GM12864 (cell line): ENCODE results near the gene ANKRD44.

Source experiments
- DNase-seq: peaks from one replicate; pipeline ENCODE4 v3.0.0-alpha.2; 2011; ENCODE audit warnings: low read depth
- H3K4me3 ChIP-seq: 2 replicates; pipeline ENCODE4 v1.5.1; 2011; ENCODE audit warnings: mild to moderate bottlenecking, low read depth, low read length, control low read depth
- TF ChIP-seq, protein P1 (sequence below): IDR thresholded peaks from 2 replicates; pipeline ENCODE4 v1.5.1; 2011; ENCODE audit warnings: low read depth, mild to moderate bottlenecking, moderate library complexity, low read length, control low read depth, inconsistent platforms; ENCODE audit errors: missing control alignments

The ANKRD44 gene

DNA sequence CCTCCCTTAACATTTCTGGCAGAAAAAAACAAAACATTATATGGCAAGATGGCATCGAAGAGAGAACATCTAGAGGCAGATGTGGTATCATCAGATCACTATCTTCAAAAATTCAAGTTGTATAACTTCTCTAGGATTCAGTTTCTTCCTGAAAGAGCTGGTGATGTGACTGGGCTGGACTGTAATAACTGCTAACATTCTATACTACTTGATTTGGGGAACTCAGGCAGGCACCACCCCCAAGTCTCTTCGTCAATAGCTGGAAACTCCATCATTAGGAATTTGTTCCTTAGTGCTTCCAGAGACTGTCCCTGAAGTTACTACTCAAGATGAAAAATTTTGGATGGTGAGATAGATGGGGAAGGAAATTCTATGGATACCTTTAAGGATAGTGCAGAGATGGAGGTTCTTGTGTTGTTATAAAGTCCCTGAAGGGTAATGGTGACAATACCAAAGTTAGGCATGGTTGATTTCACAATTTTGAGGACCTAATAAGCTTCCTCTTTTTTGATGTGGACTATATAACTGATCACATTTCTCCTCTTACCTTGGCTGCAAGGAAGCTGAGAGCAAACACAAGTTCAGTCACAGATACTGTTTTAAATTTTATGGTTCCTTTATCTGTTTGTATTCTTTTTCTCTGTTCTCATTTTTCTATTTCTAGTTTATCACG, 324.9 kb downstream of the ANKRD44 start:
- no peak overlapping the region for H3K4me3 ChIP-seq
- TF ChIP-seq, protein P1, sequence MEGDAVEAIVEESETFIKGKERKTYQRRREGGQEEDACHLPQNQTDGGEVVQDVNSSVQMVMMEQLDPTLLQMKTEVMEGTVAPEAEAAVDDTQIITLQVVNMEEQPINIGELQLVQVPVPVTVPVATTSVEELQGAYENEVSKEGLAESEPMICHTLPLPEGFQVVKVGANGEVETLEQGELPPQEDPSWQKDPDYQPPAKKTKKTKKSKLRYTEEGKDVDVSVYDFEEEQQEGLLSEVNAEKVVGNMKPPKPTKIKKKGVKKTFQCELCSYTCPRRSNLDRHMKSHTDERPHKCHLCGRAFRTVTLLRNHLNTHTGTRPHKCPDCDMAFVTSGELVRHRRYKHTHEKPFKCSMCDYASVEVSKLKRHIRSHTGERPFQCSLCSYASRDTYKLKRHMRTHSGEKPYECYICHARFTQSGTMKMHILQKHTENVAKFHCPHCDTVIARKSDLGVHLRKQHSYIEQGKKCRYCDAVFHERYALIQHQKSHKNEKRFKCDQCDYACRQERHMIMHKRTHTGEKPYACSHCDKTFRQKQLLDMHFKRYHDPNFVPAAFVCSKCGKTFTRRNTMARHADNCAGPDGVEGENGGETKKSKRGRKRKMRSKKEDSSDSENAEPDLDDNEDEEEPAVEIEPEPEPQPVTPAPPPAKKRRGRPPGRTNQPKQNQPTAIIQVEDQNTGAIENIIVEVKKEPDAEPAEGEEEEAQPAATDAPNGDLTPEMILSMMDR, result no peak
- no peak for DNase-seq

DNA sequence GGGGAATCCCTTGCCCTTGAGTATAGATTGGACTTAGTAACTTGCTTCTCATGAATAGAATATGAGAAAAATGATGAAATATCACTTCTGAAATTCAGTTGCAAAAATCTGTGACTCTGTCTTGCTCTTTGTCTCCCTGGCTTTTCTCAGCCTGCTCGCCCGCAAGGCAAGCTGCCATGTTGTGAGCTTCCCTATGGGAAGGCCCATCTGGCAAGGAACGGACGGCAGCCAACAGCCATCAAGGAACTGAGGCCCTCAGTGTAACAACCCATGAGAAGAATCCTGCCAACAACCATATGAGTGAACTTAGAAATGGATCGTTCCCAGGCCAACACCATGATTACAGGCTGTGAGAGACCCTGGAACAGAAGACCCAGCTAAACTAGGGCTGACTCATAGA, 325.7 kb downstream of the ANKRD44 start:
- no peak overlapping the region for H3K4me3 ChIP-seq
- TF ChIP-seq, protein P1, result no peak
- no peak for DNase-seq

DNA sequence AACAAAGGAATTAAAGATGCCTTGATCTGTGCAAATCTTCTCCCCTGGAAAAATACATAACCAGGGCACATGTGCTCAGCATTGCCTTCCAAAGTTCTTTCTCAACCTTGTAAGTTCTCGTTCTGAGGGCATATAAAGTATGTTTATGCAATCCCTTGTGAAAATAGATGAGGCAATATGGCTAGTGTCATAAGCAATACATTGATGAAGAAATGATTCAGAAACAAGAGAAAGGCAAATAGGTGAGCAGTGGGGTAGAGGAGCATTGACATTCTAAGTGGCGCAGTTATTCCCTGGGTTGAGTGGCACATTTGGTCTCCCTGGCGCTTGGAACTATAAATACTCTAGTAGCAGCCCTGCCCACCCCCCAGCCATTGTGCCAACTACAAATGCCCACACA, 326.6 kb downstream of the ANKRD44 start:
- H3K4me3 ChIP-seq, result no peak overlapping the region
- DNase-seq, result no peak
- TF ChIP-seq, protein P1, result no peak

DNA sequence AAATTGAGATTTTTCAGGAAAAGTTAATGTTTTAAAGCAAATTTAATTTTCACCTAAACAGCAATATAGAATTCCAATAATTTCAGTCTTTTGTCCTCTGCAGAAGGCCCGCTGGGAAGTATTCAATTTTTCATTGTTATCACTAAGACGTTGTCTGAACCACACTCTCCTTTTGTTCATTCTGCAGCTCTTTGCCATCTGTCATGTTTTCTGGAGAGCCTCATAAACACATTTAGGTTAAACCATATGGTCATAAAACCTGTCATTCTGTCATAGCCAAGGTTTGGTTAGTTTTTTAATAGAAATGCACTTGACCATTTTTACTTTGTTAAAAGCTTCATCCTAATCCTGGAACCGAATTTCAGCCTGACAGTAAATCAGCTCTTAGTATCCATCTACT, 330.1 kb downstream of the ANKRD44 start:
- DNase-seq, result no peak
- TF ChIP-seq, protein P1, result no peak
- no peak overlapping the region for H3K4me3 ChIP-seq

GRCh38 chr2:196980001-196980400, 330.6 kb downstream of the ANKRD44 start:
- TF ChIP-seq, protein P1, result no peak
- DNase-seq, result no peak
- H3K4me3 ChIP-seq, result no peak overlapping the region

GRCh38 chr2:196977507-196977906, 333.1 kb downstream of the ANKRD44 start:
- TF ChIP-seq, protein P1, result no peak
- no peak overlapping the region for H3K4me3 ChIP-seq
- no peak for DNase-seq

DNA sequence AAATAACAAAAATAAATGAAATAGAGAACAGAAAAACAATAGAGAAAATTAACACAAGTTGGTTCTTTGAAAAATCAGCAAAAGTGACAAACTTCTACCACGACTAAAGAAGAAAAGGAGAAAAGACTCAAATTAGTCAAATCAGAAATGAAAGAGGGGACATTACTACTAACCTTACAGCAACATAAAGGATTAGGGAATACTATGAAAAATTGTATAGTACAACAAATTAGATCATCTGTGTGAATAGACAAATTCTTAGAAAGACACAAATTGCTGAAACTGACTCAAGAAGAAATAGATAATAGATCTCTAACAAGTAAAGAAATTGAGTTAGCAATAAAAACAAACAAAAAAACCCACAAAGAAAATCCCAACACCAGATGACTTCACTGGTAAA, 335.6 kb downstream of the ANKRD44 start:
- DNase-seq, result no peak
- H3K4me3 ChIP-seq, result no peak overlapping the region
- TF ChIP-seq, protein P1, result no peak
